Adrenal gland (tissue), 12 donors: ENCODE data around the gene DAZAP2. TPM values are rescaled to one million over a fixed set of nuclear protein-coding genes. Genes with fewer than 3 reads are reported as not detected.

ENCODE experiments used
- DNase-seq, 7 donors: peaks; one replicate each; pipeline ENCODE4 v3.0.0-alpha.2; 2019 to 2020
- H3K27ac ChIP-seq, 5 donors: fragments of 200-600 bp; sonication (generic) in 4 of 5; 1 replicate in 3 of 5; 2 replicates in 2 of 5; pipeline versions ENCODE4 v1.5.1 to v1.8.0; 2016 to 2020; ENCODE audit warnings: mild to moderate bottlenecking in 1 of 5
- H3K27me3 ChIP-seq: fragments of 200-600 bp; 2 replicates; pipeline ENCODE4 v1.8.0; 2021
- H3K36me3 ChIP-seq, 2 donors: fragments of 200-600 bp; replicated peaks in 1 of 2; 1 replicate in 1 of 2; 2 replicates in 1 of 2; pipeline versions ENCODE4 v1.5.1 to v1.8.0; 2018 to 2022
- H3K4me1 ChIP-seq, 2 donors: fragments of 200-600 bp; replicated peaks in 1 of 2; 1 replicate in 1 of 2; 2 replicates in 1 of 2; pipeline versions ENCODE4 v1.5.1 to v1.8.0; 2018 to 2021
- H3K4me3 ChIP-seq, 4 donors: fragments of 200-600 bp; sonication (generic) in 3 of 4; one replicate each; pipeline ENCODE4 v1.5.1; 2016 to 2018
- H3K9me3 ChIP-seq, 3 donors: fragments of 200-600 bp; sonication (generic) in 1 of 3; replicated peaks in 1 of 3; 1 replicate in 2 of 3; 2 replicates in 1 of 3; pipeline versions ENCODE4 v1.5.1 to v1.8.0; 2016 to 2021
- POLR2A ChIP-seq, 2 donors: fragments of 450-650 bp; IDR thresholded peaks; one replicate each; pipeline ENCODE4 v1.6.1; 2017; ENCODE audit warnings: antibody characterized with exemption in 2 of 2, mild to moderate bottlenecking in 2 of 2, moderate library complexity in 1 of 2
- WGBS, 4 donors: extraction: QIAGEN DNeasy Blood & Tissue Kit in 2 of 4; methylation state at CpG; one replicate each; pipeline versions ENCODE4 v1.1.5 to v1.1.7; 2013 to 2017; 5-methylcytosine and 5-hydroxymethylcytosine counted together
- intact Hi-C, 2 donors: fragments of 100-400 bp; cut with DNase I; formaldehyde crosslinking; loops; one replicate each; pipeline versions ENCODE4 v1.14.1 to v1.15.0; 2022 to 2023
- polyA plus RNA-seq, 3 donors: library from polyadenylated mRNA; stranded (reverse); fragments of 200-250 nt in 2 of 3; fragments of 350-450 nt in 1 of 3; fragmentation: Illumina TruSeq in 1 of 3; extraction: RNeasy Lipid Tissue Mini Kit (QIAGEN cat#74804) in 1 of 3; gene quantifications; one replicate each; pipeline ENCODE4 v1.2.3, GENCODE V29; 2013 to 2014
- total RNA-seq, 9 donors: library from RNA; depleted of rRNA in 4 of 9; stranded (reverse); fragments of >200 nt in 4 of 9; fragments of 120-200 nt in 1 of 9; fragmentation: NEBNext Ultra II Directional in 1 of 9; extraction: Animal tissue kit (Norgen Biotek cat#: 25700) in 1 of 9; gene quantifications; one replicate each; pipeline versions ENCODE4 v1.1.0 to v1.2.4, GENCODE V29; 2013 to 2023
- TF ChIP-seq, protein P1 (sequence below), 6 experiments: fragments of 450-650 bp in 4 of 6; fragments of 200-600 bp in 2 of 6; sonication (generic) in 1 of 6; IDR thresholded peaks; 1 replicate in 5 of 6; 2 replicates in 1 of 6; pipeline versions ENCODE4 v1.5.1 to v1.8.0; 2016 to 2021; ENCODE audit warnings: antibody characterized with exemption in 6 of 6, mild to moderate bottlenecking in 2 of 6, moderate library complexity in 1 of 6
- donor health status: healthy with polysubstance abuse.
- donor health status: Bipolar disorder and iron deficiency.
- donor health status: DM: yes; HTN: yes; CAD: no.
- donor health status: DM: no; HTN: no; CAD: no.
- donor health status: DM: no; HTN: no; CAD: no.
- donor health status: DM: yes; HTN: yes; CAD: no.

The DAZAP2 gene
- total and polyA plus RNA-seq, 12 donors: 85.8 to 454 (median 210) TPM

DNA sequence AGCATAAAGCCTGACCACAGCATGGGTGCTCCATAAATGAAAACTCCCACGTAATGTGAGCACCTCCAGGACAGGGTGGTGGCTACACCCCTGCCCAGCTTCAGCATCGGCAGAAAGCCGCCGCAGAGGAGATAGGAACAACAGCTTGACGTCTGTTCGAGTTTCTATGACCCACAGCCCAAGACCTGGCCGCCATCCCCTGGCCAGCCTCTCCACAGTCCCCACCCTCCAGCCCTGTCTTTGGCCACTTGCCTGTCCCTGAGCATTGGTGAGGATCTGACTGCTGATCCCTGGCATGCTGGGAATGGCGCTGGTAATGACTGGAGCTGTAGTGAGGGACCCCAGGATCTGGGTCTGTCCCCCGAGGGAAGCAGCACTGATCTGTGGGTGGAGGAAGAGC lies 42.1 kb upstream of the DAZAP2 start:
- no peak overlapping the region for H3K4me3 ChIP-seq
- no peaks in the 10 kb centered on the region for H3K9me3 ChIP-seq
- no peaks in the 10 kb centered on the region for H3K4me1 ChIP-seq
- intact Hi-C loops: no loop called here
- DNase-seq: no peak
- H3K36me3 ChIP-seq: no peaks in the 10 kb centered on the region
- no peak overlapping the region for H3K27ac ChIP-seq
- no peaks in the 10 kb centered on the region for H3K27me3 ChIP-seq
- 90 to 94% (median 92%) methylated on average over 8 to 9 of the region's 9 CpGs for WGBS, 4 donors
- TF ChIP-seq, protein P1, sequence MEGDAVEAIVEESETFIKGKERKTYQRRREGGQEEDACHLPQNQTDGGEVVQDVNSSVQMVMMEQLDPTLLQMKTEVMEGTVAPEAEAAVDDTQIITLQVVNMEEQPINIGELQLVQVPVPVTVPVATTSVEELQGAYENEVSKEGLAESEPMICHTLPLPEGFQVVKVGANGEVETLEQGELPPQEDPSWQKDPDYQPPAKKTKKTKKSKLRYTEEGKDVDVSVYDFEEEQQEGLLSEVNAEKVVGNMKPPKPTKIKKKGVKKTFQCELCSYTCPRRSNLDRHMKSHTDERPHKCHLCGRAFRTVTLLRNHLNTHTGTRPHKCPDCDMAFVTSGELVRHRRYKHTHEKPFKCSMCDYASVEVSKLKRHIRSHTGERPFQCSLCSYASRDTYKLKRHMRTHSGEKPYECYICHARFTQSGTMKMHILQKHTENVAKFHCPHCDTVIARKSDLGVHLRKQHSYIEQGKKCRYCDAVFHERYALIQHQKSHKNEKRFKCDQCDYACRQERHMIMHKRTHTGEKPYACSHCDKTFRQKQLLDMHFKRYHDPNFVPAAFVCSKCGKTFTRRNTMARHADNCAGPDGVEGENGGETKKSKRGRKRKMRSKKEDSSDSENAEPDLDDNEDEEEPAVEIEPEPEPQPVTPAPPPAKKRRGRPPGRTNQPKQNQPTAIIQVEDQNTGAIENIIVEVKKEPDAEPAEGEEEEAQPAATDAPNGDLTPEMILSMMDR (IDR thresholded peaks at IDR 0.05): no peak
- TF ChIP-seq POLR2A (IDR thresholded peaks at IDR 0.05): no peak

DNA sequence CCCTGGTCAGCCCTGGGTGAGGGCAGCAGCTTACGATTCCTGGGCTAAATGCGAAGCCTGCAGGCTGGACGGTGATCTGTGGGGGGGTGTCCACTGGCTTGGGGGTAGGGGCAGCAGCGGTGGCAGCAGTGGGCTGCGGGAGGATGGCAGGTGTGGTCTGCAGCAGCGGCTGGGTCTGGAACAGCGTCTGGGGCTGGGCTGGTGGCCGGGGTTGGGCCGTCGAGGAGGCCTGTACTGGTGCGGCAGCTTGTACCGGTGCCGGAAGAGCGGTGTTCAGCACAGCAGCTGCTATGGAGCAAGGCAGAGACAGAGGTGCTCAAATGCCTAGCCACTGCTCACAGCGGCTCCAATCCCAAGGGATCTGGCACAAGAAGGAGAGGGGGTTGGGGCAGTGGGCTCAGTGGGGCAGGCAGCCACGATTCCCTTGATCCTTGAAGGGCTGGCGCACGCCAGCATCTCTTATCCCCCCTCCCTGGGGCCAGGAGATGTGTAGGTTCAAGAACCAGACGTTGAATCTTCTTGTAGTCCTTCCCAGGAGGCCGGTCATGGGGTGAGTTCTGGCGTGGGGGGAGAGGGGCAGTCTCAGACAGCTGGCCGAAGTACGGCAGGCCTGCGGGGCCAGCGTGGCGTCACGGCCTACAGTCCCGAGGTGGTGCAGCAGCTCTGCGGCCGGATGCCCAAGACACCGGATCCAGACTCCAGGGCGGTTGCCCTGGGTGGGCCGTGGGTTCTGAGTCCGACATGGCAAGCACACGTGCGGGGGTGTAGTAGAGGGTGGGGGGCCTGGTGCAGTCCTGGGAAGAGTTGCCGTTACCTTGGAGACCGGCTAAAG lies 40.7 kb upstream of the DAZAP2 start:
- H3K4me1 ChIP-seq: no peaks in the 10 kb centered on the region
- 93 to 95% (median 93%) methylated on average over 22 to 38 of the region's 38 CpGs for WGBS, 4 donors
- TF ChIP-seq, protein P1 (IDR thresholded peaks at IDR 0.05): no peak
- no peak for TF ChIP-seq POLR2A (IDR thresholded peaks at IDR 0.05)
- no peak for DNase-seq
- no peak overlapping the region for H3K4me3 ChIP-seq
- no peak overlapping the region for H3K27ac ChIP-seq
- intact Hi-C loops: no loop called here
- H3K36me3 ChIP-seq: no peaks in the 10 kb centered on the region
- H3K9me3 ChIP-seq: no peaks in the 10 kb centered on the region
- H3K27me3 ChIP-seq: no peaks in the 10 kb centered on the region

DNA sequence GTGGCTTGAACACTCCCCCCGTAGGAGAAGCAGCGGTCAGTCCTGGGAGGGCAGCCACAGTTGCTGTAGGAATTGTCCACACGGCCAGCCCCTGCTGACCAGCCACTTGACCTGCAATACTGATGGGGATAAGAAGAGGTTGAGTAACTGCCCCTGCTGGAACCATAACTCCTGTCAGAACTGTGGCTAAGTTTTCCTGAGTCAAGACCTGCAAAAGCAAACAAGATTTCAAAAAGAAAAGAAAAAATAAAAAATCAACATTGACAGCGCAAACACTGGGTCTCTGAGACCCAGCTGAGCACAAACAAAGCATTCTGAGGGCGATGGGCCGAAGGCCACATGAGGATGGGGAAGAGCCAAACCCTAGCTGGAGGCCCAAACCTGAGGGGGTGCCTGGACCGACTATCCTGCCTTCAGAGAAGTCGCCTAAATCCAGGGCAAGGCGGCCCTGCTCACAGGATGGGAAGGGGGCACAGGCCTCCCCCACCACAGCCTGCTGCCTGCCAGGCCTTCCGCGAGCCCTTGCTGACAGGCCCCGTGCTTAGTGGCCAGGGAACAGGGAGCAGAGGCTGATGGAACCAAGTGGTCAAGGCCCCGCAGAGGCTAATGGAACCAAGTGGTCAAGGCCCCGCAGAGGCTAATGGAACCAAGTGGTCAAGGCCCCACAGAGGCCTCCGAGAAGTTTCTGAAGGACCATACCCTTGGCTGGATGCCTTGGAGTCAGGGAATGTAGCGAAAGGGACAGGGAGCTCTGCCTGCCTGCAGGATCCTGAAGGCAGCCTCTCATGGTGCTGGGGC lies 39.9 kb upstream of the DAZAP2 start:
- no peak overlapping the region for H3K27ac ChIP-seq
- H3K9me3 ChIP-seq: no peaks in the 10 kb centered on the region
- WGBS, 4 donors: 80 to 89% (median 84%) methylated on average over 9 to 16 of the region's 16 CpGs
- H3K4me3 ChIP-seq: no peak overlapping the region
- no peak for DNase-seq
- no peaks in the 10 kb centered on the region for H3K27me3 ChIP-seq
- TF ChIP-seq, protein P1 (IDR thresholded peaks at IDR 0.05): no peak
- TF ChIP-seq POLR2A (IDR thresholded peaks at IDR 0.05): no peak
- H3K36me3 ChIP-seq: no peaks in the 10 kb centered on the region
- intact Hi-C loops: no loop called here
- no peaks in the 10 kb centered on the region for H3K4me1 ChIP-seq

DNA sequence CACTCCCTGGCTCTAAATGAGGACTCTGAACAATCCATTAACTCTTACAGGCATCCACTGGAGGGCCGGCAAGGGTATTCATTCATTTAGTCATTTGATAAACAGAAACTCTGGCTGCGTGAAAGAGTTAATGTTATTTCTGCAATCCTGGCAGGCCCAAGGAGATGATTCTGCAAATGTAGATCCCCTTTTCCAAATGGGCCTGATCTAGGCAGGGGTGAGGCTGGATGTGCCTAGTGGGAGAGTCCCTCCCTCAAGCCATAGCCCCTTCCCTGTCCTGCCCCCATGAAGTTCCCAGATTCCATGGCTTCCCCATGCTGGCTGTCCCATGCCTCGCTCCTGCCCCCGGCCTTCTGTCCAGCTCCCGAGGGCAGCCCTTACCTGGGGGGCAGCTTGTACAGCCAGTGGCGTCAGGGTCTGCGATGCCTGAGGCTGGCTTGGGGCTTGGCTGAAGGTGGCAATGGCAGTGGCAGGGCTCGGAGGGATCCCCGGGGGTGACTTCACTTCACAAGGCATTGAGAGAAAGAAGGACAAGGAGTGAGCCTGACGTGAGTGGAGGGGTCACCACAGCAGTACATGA lies 39.2 kb upstream of the DAZAP2 start:
- intact Hi-C loops: no loop called here
- 89 to 97% (median 93%) methylated on average over 7 to 10 of the region's 10 CpGs for WGBS, 4 donors
- no peak overlapping the region for H3K4me3 ChIP-seq
- TF ChIP-seq, protein P1 (IDR thresholded peaks at IDR 0.05): no peak
- no peak for TF ChIP-seq POLR2A (IDR thresholded peaks at IDR 0.05)
- no peaks in the 10 kb centered on the region for H3K4me1 ChIP-seq
- no peaks in the 10 kb centered on the region for H3K36me3 ChIP-seq
- no peaks in the 10 kb centered on the region for H3K27me3 ChIP-seq
- H3K9me3 ChIP-seq: no peaks in the 10 kb centered on the region
- DNase-seq: no peak
- H3K27ac ChIP-seq: no peak overlapping the region
